Gastrocnemius medialis (tissue), 4 donors: ENCODE results near the gene ALG2.

Experiments
- CTCF ChIP-seq, 5 experiments: fragments of 450-650 bp in 3 of 5; fragments of 200-600 bp in 2 of 5; sonication (generic) in 2 of 5; IDR thresholded peaks in 4 of 5; conservative IDR thresholded peaks in 1 of 5; 1 replicate in 4 of 5; 2 replicates in 1 of 5; pipeline ENCODE4 v1.5.1; 2016 to 2019; ENCODE audit warnings: antibody characterized with exemption in 5 of 5, mild to moderate bottlenecking in 3 of 5, moderate library complexity in 3 of 5
- POLR2A ChIP-seq, 2 donors: fragments of 450-650 bp; IDR thresholded peaks; one replicate each; pipeline ENCODE4 v1.6.1; 2017; ENCODE audit warnings: antibody characterized with exemption in 2 of 2, mild to moderate bottlenecking in 2 of 2, moderate library complexity in 2 of 2

GRCh38 chr9:99180199-99180598 is 41.5 kb downstream of the ALG2 start:
- TF ChIP-seq CTCF (IDR thresholded peaks at IDR 0.05 in 4 of 5, conservative IDR thresholded peaks at IDR 0.05 in 1 of 5) (no peak), POLR2A (IDR thresholded peaks at IDR 0.05) (no peak)
